HL-60 (cell line): ENCODE results near the gene GRK2.

Experiments
- GABPA ChIP-seq: IDR thresholded peaks from 2 replicates; pipeline ENCODE4 v1.6.1; 2012; ENCODE audit warnings: low read depth
- POLR2AphosphoS5 ChIP-seq: IDR thresholded peaks from 2 replicates; pipeline ENCODE4 v1.6.1; 2012; ENCODE audit warnings: low read depth
- TF ChIP-seq, protein P1 (sequence below): IDR thresholded peaks from one replicate; pipeline ENCODE4 v1.5.1; 2011; ENCODE audit warnings: low read length, control low read depth, inconsistent platforms; ENCODE audit not compliant: insufficient read depth
- TF ChIP-seq, protein P2 (sequence below): IDR thresholded peaks from 2 replicates; pipeline ENCODE4 v1.6.1; 2012; ENCODE audit warnings: low read depth; ENCODE audit not compliant: insufficient replicate concordance

DNA sequence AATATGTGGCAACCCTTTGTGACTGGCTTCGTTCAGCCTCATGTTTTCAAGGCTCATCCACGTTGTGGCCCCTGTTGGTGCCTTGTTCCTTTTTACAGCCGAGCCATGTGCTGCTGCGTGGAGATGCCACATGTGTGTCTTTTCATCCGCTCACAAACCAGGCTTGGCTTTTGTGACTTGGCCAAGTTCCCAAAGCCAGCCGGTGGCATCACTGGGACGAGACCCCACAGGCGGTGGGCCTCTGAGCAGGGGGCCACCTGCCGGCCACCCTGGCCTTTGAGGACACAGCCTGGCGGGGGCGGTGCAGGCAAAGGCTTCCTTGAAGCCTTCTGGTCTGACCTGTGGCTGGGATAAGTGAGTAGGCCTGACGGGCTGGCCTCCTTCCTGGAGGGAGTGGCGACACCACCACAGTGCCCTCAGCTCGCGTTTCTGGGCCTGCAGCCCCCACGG lies 10.5 kb downstream of the GRK2 start:
- TF ChIP-seq, protein P1, sequence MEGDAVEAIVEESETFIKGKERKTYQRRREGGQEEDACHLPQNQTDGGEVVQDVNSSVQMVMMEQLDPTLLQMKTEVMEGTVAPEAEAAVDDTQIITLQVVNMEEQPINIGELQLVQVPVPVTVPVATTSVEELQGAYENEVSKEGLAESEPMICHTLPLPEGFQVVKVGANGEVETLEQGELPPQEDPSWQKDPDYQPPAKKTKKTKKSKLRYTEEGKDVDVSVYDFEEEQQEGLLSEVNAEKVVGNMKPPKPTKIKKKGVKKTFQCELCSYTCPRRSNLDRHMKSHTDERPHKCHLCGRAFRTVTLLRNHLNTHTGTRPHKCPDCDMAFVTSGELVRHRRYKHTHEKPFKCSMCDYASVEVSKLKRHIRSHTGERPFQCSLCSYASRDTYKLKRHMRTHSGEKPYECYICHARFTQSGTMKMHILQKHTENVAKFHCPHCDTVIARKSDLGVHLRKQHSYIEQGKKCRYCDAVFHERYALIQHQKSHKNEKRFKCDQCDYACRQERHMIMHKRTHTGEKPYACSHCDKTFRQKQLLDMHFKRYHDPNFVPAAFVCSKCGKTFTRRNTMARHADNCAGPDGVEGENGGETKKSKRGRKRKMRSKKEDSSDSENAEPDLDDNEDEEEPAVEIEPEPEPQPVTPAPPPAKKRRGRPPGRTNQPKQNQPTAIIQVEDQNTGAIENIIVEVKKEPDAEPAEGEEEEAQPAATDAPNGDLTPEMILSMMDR: peak; percentile 28
- TF ChIP-seq, protein P2, sequence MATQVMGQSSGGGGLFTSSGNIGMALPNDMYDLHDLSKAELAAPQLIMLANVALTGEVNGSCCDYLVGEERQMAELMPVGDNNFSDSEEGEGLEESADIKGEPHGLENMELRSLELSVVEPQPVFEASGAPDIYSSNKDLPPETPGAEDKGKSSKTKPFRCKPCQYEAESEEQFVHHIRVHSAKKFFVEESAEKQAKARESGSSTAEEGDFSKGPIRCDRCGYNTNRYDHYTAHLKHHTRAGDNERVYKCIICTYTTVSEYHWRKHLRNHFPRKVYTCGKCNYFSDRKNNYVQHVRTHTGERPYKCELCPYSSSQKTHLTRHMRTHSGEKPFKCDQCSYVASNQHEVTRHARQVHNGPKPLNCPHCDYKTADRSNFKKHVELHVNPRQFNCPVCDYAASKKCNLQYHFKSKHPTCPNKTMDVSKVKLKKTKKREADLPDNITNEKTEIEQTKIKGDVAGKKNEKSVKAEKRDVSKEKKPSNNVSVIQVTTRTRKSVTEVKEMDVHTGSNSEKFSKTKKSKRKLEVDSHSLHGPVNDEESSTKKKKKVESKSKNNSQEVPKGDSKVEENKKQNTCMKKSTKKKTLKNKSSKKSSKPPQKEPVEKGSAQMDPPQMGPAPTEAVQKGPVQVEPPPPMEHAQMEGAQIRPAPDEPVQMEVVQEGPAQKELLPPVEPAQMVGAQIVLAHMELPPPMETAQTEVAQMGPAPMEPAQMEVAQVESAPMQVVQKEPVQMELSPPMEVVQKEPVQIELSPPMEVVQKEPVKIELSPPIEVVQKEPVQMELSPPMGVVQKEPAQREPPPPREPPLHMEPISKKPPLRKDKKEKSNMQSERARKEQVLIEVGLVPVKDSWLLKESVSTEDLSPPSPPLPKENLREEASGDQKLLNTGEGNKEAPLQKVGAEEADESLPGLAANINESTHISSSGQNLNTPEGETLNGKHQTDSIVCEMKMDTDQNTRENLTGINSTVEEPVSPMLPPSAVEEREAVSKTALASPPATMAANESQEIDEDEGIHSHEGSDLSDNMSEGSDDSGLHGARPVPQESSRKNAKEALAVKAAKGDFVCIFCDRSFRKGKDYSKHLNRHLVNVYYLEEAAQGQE: no peak
- TF ChIP-seq POLR2AphosphoS5 (peak; percentile 90), GABPA (no peak)
